LNCaP clone FGC (cell line): Measurements from ENCODE around the gene ZNF19.

ENCODE experiments used
- DNase-seq: peaks from one replicate; pipeline ENCODE4 v3.0.0-alpha.2; 2011; ENCODE audit warnings: low read depth
- H3K4me3 ChIP-seq: 2 replicates; pipeline ENCODE4 v1.5.1; 2011; ENCODE audit warnings: mild to moderate bottlenecking, low read depth, low read length, control low read depth
- TF ChIP-seq, protein P1 (sequence below): IDR thresholded peaks from 2 replicates; pipeline ENCODE4 v1.5.1; 2012; ENCODE audit warnings: mild to moderate bottlenecking; ENCODE audit not compliant: control insufficient read depth, insufficient read depth; ENCODE audit errors: extremely low read depth

ZNF19 gene

DNA sequence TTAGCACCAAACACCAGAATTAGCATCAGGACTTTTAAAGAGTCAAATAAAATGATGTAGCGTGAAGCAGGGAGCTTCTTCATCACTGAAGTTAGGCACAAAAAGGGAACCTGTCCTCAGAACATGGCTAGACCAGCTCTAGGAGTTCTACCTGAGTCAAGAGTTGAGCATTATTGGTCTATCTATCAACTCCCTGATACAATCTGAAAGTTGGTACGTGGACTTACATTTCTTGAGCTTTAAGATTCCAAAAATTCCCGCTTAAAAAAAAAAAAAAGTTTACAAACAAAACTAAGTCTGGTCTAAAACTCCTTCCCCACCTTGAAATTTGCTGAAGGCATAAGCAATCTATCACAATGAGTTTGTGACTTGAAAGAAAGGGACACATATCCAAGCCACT is 59.5 kb downstream of the ZNF19 start:
- DNase-seq: no peak
- TF ChIP-seq, protein P1, sequence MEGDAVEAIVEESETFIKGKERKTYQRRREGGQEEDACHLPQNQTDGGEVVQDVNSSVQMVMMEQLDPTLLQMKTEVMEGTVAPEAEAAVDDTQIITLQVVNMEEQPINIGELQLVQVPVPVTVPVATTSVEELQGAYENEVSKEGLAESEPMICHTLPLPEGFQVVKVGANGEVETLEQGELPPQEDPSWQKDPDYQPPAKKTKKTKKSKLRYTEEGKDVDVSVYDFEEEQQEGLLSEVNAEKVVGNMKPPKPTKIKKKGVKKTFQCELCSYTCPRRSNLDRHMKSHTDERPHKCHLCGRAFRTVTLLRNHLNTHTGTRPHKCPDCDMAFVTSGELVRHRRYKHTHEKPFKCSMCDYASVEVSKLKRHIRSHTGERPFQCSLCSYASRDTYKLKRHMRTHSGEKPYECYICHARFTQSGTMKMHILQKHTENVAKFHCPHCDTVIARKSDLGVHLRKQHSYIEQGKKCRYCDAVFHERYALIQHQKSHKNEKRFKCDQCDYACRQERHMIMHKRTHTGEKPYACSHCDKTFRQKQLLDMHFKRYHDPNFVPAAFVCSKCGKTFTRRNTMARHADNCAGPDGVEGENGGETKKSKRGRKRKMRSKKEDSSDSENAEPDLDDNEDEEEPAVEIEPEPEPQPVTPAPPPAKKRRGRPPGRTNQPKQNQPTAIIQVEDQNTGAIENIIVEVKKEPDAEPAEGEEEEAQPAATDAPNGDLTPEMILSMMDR: no peak

DNA sequence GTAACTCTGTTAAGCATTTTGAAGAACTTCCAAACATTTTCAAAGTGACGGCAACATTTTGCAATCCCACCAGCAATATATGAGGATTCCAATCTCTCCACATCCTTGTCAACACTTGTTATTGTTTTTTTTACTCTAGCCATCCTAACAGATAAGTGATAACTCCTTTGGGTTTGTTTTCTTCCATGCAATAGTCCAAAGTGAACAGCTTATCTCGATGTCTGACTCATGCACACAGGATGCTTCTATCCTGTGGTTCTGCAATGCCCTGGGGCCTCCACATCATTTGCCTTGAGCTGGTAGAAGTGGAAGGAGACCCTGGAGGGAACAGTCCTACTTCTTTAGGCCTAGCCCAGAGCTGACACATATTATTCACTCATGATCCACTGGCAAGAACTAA is 60.2 kb downstream of the ZNF19 start:
- TF ChIP-seq, protein P1: no peak
- DNase-seq: no peak
- H3K4me3 ChIP-seq: no peak overlapping the region

More for the DNA sequence above, 59.5 kb downstream of the ZNF19 start:
- H3K4me3 ChIP-seq: no peak overlapping the region

DNA sequence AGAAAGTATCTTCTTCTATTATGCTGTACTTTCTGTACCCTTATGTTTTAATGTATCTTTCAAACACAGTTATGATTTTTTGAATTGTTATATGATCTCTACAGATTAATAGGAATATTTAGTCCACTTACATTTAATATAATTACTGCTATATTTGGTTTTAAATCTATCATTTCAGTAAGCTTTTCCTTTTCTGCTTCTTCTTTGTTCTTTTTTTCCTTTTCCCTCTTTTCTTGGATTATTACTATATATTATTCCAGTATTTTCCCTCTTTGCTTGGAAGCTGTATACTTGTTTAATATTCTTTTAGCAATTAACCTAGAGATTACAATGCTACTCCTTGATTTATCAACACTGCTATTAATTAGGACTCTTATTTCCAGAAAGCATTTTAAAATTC is 60.7 kb downstream of the ZNF19 start:
- TF ChIP-seq, protein P1: no peak
- DNase-seq: no peak
- H3K4me3 ChIP-seq: no peak overlapping the region

DNA sequence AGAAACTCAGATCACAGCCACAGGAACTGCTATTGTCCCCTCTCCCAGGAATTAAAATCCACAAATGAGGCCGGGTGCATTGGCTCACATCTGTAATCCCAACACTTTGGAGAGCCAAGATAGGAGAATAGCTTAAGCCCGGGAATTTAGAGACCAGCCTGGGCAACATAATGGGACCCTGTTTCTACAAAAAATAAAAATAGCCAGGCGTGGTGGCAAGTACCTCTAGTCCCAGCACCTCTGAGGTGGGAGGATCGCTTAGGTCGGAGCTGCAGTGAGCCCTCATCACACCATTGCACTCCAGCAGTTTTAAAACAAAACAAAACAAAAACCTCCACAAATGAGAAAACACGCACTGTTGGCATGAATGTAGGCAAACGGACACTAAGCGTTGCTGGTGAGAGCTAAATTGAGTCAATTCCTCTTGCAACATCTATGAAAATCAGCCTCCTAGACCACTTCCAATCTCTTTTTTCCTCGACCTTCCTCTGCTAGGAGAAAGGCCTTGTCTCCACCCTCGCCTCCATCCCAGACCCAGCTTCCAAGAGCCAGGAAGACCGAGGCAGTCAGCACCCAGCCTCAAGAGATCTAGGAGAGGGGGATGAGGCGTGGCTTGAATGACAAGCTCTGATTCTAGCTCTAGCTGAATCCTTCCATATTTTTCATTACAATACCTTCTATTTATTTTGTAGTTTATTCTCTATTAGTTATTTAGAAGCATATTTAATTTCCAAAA is 62.1 kb downstream of the ZNF19 start:
- no peak overlapping the region for H3K4me3 ChIP-seq
- TF ChIP-seq, protein P1: no peak

DNA sequence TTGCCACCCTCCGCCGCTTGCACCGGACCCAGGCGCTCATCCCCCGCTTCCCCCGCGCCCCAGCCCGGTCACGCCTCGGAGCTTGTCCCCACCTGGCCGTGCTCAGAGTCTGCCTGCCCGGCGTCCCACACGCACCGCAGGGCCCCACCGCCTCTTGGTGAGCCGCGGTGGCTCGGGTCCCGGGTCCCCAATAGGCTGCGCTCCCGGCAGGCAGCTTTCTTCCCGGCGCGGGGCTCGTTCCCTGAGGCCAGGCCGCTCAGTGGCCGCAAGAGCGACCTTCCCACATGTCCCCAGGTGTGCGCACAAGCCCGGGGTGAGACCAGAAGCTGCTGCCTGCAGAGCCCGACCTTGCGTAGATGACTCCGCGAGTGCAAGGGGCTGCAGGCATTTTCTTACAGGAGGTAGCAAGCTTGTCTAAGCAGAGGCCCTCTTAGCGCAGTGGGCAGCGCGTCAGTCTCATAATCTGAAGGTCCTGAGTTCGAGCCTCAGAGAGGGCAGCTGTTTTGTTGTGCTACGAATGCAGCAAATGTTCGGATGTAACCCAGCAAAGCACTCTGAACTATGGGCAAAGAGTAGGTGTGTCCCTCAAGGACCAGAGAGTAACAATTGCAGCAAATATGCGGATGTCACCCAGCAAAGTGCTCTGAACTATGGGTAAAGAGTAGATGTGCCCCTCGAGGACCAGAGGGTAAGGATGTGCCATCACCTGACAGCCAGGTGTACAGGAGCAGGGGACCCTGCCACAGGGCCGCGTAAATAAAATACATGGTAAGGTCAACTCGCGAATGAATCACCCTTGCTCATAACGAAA is 62.9 kb downstream of the ZNF19 start:
- TF ChIP-seq, protein P1: no peak
- DNase-seq: peak; percentile 82
- H3K4me3 ChIP-seq: peak overlapping the region; percentile 34

More for the DNA sequence above, 62.1 kb downstream of the ZNF19 start:
- DNase-seq: no peak

DNA sequence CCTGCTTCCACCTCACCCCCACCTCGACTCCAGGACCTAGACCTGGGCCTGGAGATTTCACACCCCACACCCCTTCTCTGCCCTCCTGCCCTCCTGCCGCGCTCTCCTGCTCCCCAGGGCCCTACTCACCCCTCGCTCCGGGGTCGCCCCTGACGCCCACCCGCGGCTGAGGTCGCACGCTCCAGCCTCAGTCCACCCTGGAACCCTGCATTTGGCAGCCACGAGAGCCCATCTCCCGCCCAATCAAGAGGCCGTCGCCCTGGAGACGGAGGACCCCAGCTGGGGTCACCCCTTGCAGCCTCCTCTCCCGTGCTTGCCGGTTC is 63.4 kb downstream of the ZNF19 start:
- TF ChIP-seq, protein P1: no peak
- DNase-seq: no peak
- peak overlapping the region; percentile 34 for H3K4me3 ChIP-seq

DNA sequence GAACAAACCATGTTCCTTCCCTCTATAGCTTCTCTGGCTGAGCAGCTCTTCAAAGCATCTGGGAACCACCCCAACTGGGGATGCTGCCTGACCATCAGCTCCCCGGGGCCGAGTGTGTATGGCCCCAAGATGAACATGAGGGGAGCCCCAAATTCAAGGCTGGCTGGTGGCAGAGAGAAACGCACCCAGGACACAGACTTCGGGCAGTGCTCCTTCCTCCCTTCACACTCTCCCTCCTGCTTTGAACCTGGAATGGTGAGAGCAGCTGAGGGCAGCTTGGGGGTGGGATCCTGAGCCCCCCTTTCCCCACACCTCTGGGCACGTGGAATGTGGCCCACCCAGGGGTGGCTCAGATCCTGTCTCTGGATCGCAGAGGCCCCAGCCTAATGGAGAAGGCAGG is 64.5 kb downstream of the ZNF19 start:
- no peak overlapping the region for H3K4me3 ChIP-seq
- TF ChIP-seq, protein P1: no peak
- DNase-seq: no peak
